HPDE6-E6E7 (cell line): Measurements from ENCODE around the gene TRMT2A.

ENCODE experiments used
- DNase-seq: peaks from one replicate; pipeline ENCODE4 v3.0.0; 2011; ENCODE audit warnings: missing footprints; ENCODE audit errors: extremely low spot score

Gene TRMT2A

DNA sequence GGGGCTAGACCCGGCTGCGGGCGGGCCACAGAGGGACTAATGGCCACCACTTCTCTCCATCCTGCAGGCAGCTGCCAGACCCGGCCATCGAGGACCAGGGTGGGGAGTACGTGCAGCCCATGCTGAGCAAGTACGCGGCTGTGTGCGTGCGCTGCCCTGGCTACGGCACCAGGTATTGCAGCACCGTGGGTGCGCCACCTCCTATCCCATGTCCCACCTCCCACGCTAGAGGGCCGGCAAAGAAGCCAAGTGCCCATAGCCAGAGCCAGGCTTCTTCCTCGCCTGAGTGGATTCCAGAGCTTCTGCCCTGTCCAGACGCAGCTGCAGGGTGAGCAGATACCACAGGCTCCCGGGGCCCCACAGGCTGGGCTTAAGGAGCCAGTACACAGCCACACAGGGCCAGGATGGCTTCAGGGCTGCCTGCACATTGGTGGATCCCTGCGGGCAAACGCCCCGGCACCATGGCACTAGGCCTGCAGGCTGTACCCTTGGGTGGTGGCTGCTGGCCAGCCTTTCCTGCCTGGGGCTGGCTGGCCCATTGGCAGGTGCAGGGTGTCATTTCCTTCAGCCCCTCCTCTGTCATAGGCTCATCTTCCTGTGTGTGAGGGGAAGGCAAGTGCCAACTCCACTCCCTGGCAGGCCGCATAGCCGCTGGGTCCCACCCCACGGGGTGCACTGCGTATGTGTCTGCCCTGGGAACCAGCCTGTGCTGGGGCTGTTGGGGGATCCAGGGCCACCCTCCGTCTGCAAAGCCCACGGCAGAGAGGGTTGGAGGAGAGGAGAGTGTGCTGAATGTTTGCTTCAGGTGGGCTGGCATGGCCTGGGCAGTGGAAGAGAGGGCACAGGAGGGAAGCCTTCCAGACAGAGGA lies 53.5 kb downstream of the TRMT2A start:
- DNase-seq, result no peak

DNA sequence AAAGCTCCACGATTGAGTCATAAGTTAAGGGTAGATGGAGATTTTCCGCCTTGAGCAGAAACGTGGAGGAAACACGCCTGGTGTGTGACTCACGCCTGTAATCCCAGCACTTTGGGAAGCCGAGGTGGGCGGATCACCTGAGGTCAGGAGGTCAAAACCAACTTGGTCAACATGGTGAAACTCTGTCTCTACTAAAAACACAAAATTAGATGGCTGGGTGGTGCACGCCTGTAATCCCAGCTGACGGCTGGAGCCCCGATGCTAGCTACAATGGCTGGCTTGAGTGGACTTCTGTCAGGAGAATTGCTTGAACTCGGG lies 54.3 kb downstream of the TRMT2A start:
- DNase-seq, result no peak

- DNase-seq, result peak; percentile 92
Observed at GRCh38 chr22:20062043-20062765, 54.8 kb downstream of the TRMT2A start.
